Activated gamma-delta T cell (primary cell): ENCODE measurements around the gene PLCD3.

ENCODE experiments used
- DNase-seq: peaks from one replicate; lab custom pipeline; 2025; lab: John Stamatoyannopoulos, UW

PLCD3 gene

DNA sequence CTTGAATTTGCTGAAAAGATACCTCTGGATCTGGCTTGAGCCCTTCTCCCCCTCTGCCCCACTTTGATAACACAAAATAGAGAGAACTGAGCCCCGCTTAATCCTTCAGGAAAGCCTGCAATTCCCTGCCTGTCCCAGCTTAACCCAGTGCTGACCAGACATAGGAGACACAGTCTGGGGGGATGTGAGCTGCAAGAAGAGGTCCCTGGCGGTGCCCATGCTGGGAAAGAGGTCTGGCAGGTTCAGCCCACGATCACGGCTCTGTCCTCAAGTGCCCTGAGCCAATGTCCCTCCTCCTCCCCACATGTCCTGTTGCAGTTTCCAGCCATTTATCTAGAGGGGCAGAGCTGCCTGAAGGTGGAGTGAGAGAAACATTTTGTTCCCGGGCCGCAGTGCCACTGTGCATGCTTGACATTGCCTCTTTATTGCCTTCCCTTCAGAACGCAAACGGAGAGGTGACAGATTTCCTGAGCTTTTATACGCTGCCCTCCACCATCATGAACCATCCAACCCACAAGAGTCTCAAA is 29.0 kb downstream of the PLCD3 start:
- DNase-seq = no peak

DNA sequence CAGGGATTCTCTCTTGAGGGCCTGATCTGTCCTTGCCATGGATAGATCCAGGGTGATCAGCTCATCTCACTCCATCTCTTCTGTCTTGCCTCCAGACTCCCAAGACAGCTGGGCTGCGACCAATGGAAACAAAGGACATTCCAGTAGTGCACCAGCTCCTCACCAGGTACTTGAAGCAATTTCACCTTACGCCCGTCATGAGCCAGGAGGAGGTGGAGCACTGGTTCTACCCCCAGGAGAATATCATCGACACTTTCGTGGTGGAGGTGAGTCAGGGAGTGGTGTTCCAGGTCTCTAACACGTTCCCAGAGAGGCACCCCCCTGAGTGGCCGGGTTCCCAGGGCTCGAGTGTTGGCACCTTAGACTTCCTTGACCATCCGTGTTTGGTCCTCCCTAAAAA is 29.5 kb downstream of the PLCD3 start:
- DNase-seq = no peak

DNA sequence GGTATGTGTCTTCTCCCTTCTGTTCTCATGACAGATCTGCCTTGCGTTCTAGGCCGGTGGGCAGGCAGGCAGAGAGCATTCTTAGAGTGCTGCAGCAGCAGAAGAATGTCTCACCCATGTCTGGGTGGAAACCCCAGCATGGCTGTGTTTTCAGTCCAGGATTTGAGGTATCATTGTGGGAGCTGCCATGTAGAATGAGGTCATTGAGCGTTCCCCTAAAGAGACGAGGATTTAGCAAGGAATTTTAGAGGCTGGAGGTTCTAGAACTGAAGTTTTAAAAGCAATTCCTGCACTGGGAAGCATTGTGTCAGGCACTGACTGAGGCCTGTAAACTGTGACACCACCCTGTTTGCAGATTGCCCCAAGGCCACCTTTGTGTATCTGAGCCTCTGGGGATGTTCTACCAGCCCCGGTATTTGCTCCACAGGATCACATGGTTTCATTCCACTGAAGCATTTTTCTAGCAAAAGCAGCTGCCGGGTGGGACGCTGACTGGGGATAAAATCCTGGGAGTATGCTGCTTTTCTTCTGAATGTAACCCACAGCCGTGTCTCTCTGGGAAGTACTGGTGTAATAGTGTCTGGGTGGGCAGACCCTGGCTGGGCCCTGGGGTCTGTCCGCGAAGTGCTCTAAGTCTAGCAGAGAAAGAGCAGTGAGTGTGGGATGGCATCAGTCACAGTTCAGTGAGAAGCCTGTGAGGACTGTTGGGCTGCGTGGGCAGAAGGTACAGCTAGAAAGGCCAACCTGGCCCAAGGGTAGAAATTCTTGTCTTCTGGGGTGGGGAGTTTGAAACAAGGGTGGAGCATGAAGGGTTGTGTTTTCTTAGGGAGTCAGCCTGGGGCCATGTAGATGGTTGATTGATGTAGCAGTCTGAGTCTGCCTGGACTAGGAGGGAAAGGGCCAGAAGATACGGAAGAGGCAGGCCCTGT is 30.2 kb downstream of the PLCD3 start:
- no peak for DNase-seq

- DNase-seq = no peak
Observed at GRCh38 chr17:45101546-45101882, 30.8 kb downstream of the PLCD3 start.

DNA sequence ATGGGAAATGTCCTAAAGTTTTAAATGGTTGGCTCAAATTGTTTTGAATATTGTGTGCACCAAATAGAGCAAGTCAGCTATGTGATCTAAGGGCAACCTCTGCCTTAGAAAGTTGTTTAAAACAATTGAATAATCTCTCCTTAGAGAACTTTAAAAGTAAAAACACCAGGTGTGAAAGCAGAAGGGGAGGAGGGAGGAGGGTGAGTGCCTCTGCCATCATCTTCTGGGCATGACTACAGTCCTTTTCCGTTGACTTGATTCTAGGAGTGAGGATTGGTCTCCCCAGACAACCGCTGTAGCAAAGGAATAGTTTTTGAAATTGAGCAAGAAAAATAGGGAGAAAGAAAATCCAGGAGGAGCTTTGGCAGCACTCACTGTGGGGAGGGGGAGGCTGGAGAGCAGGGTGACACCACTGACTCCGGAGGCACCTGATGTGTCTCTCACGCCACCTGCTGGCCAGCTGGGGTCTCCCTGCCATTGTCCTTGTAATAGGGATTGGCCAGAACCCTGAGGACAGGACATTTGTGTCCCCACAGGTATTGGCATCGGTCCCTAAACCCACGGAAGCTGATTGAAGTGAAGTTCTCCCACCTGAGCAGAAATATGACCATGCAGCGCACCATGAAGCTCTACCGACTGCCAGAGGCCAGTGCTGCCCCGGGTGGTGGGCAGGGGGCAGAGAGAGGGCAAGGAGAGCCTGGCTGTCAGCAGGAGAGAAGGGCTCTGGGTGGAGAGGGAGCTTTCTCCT is 33.3 kb downstream of the PLCD3 start:
- DNase-seq = peak; percentile 27

DNA sequence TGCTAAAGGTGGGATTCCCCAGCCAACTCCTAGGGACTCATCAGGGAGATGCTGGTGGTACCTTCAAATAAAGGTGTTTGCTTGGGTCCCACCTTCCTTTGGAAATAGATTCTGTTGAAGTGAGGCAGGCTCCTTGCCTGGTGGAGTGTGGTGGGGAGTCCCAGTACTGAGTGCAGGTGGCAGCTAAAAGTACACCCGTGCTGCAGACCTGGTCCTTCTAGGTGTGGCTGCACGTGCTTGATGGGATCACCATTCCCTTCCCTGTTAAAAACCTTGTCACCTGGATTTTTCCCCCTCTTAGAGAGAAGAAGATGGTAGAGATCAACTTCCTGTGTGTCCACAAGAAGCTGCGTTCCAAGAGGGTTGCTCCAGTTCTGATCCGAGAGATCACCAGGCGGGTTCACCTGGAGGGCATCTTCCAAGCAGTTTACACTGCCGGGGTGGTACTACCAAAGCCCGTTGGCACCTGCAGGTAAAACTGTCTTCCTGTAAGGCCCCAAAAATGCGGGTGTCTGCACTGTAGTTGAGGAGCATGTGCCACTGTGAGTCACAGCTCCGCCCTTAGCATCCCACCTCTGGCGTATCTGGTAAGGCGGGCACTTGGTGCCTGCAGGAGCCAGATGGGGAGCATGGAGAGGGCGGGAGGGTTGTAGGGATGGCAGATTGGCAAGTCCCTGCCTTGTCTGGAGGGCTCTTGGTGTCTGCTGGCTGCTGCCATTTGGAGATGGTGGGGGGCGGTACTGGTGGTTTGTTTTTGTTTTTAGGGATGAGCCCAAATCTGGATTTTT is 34.0 kb downstream of the PLCD3 start:
- DNase-seq = no peak

- no peak for DNase-seq
Observed at GRCh38 chr17:45096926-45097325, 35.4 kb downstream of the PLCD3 start.

DNA sequence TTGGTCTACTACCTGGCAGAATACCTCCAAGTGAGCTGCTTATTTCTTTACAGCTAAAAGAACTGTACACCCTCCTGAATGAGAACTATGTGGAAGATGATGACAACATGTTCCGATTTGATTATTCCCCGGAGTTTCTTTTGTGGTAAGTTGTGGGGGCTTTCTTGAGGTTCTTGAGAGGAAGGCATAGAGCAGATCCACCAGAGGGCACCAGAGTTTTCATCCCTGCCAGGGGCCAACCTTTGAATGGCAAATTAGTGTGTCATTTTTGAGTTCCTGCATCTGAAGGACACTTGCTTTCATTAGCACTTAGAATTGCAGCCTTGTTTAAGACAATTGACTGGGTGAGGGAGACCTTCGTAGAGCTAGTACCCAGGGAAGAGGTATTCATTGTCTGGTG is 36.2 kb downstream of the PLCD3 start:
- DNase-seq = no peak

DNA sequence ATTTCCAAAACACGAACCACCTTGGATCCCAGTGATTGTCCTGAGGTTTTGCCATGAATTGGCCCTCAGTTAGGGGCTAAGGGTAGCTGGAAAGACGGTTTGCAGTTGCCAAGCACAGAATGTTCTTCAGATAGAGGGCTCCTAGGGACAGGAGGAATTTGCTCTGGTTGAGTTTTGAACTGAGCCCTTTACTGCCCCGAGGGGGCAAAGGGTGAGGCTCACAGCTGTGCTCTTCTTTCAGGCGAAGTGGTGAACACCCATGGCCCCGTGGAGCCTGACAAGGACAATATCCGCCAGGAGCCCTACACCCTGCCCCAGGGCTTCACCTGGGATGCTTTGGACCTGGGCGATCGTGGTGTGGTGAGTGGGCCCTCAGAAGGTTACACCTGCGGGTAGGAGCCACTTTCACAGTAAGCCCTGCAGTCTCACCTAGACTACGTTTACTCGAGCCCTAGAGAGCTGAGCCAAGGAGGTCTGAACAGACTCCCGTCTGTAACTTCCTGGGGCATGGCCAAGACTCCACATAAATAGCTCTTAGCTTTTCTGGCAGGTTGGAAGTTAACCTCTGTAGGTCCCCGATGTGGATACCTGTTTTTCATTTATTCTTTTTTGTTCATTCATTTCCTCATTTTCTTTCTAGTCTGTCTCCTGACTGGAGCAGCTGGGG is 38.7 kb downstream of the PLCD3 start:
- DNase-seq = no peak

- DNase-seq = no peak
Observed at GRCh38 chr17:45092911-45093430, 39.3 kb downstream of the PLCD3 start.

DNA sequence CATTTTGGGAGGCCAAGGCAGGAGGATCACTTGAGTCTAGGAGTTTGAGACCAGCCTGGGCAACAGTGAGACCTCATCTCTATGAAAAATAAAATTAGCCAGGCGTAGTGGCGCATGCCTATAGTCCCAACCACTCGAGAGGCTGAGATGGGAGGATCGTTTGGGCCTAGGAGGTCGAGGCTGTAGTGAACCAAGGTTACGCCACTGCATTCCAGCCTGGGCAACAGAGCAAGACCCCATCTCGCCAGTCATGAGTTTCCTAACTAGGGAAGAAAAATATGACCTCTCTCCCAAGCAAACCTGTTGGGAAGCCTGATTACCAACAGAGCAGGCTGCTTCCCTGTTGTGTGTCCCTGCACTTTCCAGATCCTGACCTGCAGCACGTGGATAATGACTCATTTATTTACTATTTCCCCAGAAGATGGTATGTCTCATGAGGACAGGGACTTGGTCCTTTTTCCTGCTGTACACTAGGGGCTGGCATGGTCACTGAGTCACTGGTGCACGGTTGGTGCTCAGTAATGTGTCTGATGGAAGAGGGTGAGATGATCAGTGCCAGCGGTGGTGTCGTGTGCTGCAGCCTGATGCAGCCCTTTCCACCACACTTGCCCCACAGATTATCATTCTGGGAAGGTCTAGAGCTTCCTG is 40.4 kb downstream of the PLCD3 start:
- no peak for DNase-seq

GRCh38 chr17:45090711-45091110 is 41.6 kb downstream of the PLCD3 start:
- no peak for DNase-seq

DNA sequence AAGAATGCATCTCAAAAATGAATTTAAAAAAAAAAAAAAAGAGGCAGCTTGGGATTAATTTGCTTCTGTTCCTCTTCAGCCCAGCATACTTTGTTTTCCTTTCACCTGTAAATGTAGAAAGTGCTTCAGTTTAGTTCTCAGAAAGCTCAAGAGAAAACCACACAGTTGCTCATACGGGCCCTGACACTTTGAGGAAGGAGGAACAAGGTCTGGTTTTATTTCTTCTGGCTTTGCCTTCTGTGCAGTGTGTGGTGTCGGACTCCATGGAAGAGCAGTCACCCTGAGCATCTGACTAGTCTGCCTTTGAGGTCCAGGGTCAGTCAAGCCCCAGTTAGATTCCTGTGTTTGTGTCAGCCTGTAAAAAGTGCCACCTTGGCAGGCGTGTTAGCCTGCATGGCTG is 43.6 kb downstream of the PLCD3 start:
- no peak for DNase-seq

DNA sequence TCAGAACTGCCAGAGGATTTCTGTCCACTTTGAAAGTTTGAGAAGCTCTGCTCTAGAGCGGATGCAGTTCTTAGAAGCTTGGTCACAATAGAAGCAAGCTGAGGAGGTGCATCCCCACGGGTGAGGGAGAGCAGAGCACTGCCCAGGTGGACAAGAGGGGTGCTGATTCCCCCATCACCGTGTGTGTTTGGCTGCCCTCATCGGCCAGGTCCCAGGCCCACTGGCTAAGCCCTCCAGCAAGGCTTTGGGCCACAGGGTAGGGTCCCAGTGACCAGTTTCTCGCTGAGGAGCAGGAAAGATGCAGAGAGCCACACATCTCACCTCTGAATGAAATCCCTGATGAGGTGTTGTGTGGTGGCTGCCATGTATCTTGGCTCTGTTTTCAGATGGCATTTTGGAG is 44.3 kb downstream of the PLCD3 start:
- DNase-seq = no peak

GRCh38 chr17:45087504-45087975 is 44.8 kb downstream of the PLCD3 start:
- no peak for DNase-seq

- DNase-seq = no peak
Observed at GRCh38 chr17:45086865-45087503, 45.3 kb downstream of the PLCD3 start.

DNA sequence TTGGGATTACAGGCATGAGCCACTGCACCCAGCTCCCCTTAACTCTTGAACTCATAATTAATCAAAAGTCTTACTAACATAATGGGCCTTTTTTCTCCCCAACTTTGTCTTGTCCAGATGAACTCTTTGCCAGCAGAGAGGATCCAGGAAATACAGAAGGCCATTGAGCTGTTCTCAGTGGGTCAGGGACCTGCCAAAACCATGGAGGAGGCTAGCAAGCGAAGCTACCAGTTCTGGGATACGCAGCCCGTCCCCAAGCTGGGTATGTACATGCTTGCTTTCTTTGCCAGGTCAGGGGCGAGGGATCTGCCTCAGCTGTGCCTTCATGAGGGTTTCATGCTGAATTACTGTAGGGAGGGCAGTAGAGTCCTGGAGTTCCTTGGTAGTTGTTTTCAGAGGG is 45.9 kb downstream of the PLCD3 start:
- no peak for DNase-seq

GRCh38 chr17:45081047-45081703 is 51.1 kb downstream of the PLCD3 start:
- DNase-seq = no peak

DNA sequence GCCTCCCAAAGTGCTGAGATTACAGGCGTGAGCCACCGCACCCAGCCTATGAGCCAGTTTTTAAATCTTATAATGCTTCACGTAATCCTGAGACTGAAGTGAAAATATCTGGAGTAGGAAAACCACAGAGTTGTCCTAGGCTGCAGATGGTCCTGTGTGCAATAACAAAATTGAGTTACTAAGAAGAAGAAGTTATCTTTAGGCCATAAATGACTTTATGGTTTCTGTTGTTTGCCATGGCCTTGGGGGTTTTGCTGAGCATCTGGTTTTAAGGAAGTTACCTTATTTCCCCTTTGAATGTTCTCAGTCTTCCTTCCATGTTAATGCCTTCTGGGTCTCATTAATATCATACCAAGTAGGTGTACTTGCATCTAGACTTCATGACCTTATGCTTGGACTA is 54.7 kb downstream of the PLCD3 start:
- no peak for DNase-seq
